ENCODE measurements around the gene GPHN. TPM values are rescaled to one million over a fixed set of nuclear protein-coding genes. Genes with fewer than 3 reads are reported as not detected.
"Not testable (repeated sequence)": the region's sequence is repeated elsewhere in the genome, so short reads cannot be mapped to it uniquely, and the experiment has no call there.

Gene GPHN
- polyA plus RNA-seq, 2 of the 4 experiments (the other 2 are of a cell fraction), result 12.7 to 15.5 TPM

DNA sequence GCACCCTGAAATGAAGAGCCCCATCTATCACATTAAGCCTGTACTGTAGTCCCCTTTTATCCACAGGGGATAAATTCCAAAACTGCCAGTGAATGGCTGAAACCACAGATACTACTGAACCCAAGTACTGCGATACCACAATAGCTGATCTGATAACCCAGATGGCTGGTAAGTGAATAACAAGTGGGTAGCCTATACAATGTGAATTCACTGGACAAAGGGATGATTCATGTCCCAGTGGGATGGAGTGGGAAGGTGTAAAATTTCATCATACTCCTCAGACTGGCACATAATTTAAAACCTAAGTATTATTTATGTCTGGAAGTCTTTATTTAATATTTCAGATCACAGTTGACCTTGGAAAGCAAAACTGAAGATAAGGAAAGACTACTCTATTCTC lies 201.3 kb downstream of the GPHN start (continued):
- TF ChIP-seq, protein P1, sequence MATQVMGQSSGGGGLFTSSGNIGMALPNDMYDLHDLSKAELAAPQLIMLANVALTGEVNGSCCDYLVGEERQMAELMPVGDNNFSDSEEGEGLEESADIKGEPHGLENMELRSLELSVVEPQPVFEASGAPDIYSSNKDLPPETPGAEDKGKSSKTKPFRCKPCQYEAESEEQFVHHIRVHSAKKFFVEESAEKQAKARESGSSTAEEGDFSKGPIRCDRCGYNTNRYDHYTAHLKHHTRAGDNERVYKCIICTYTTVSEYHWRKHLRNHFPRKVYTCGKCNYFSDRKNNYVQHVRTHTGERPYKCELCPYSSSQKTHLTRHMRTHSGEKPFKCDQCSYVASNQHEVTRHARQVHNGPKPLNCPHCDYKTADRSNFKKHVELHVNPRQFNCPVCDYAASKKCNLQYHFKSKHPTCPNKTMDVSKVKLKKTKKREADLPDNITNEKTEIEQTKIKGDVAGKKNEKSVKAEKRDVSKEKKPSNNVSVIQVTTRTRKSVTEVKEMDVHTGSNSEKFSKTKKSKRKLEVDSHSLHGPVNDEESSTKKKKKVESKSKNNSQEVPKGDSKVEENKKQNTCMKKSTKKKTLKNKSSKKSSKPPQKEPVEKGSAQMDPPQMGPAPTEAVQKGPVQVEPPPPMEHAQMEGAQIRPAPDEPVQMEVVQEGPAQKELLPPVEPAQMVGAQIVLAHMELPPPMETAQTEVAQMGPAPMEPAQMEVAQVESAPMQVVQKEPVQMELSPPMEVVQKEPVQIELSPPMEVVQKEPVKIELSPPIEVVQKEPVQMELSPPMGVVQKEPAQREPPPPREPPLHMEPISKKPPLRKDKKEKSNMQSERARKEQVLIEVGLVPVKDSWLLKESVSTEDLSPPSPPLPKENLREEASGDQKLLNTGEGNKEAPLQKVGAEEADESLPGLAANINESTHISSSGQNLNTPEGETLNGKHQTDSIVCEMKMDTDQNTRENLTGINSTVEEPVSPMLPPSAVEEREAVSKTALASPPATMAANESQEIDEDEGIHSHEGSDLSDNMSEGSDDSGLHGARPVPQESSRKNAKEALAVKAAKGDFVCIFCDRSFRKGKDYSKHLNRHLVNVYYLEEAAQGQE (IDR thresholded peaks at IDR 0.05), result no peak
- TF ChIP-seq HOXA7 (CRISPR knock-in tag; IDR thresholded peaks at IDR 0.05), result no peak

GRCh38 chr14:66714291-66714690 lies 206.3 kb downstream of the GPHN start:
- CTCF ChIA-PET; H3K27ac ChIP-seq; H3K4me1 ChIP-seq; H3K4me2 ChIP-seq; ATAC-seq; H3K9me3 ChIP-seq; DNase-seq (ENCODE audit: low read depth in 1 of 2, low spot score in 1 of 2); POLR2A ChIA-PET; H3K4me3 ChIP-seq; FAIRE-seq: not testable (repeated sequence)
- 58% methylated on average over 4 of the region's 4 CpGs for WGBS (ENCODE audit: missing lambda C conversion rate)

GRCh38 chr14:66715313-66715712 lies 207.4 kb downstream of the GPHN start:
- H3K9me3 ChIP-seq; CTCF ChIA-PET; POLR2A ChIA-PET; ATAC-seq; H3K4me2 ChIP-seq; H3K27ac ChIP-seq; FAIRE-seq; H3K4me1 ChIP-seq; H3K4me3 ChIP-seq; DNase-seq (ENCODE audit: low read depth in 1 of 2, low spot score in 1 of 2): not testable (repeated sequence)
- WGBS (ENCODE audit: missing lambda C conversion rate), result 79% methylated on average over 2 of the region's 2 CpGs

- ChIA-PET CTCF (interaction anchor here (0.8 kb wide), 1 partner anchor 9 kb away, joined by 3 read pairs; no protein-coding TSS in a partner anchor), POLR2A (no interaction called here)
- H3K27ac ChIP-seq, result no peak overlapping the region
- no peaks in the 10 kb centered on the region for H3K4me1 ChIP-seq
- FAIRE-seq (no peak), DNase-seq (ENCODE audit: low read depth in 1 of 2, low spot score in 1 of 2) (no peak), ATAC-seq (no peak)
- TF ChIP-seq ZNF302 (CRISPR knock-in tag; IDR thresholded peaks at IDR 0.05) (no peak), ELK1 (IDR thresholded peaks at IDR 0.05; ENCODE audit: low read depth, low read length) (no peak), EHMT2 (IDR thresholded peaks at IDR 0.05; ENCODE audit: low read depth) (no peak), JUNB (IDR thresholded peaks at IDR 0.05) (no peak), E2F6 (IDR thresholded peaks at IDR 0.05; ENCODE audit: borderline replicate concordance, low read depth) (no peak), HDAC2 (IDR thresholded peaks at IDR 0.05) (no peak), SMC3 (IDR thresholded peaks at IDR 0.05) (no peak), ZC3H11A (IDR thresholded peaks at IDR 0.05) (no peak), RNF2 (IDR thresholded peaks at IDR 0.05; ENCODE audit: borderline replicate concordance, low read depth) (no peak), JUN (IDR thresholded peaks at IDR 0.05) (no peak), RCOR1 (IDR thresholded peaks at IDR 0.05; ENCODE audit: low read depth, low read length) (no peak)
- no peak overlapping the region for H3K4me3 ChIP-seq
- H3K4me2 ChIP-seq, result no peak overlapping the region
- no peaks in the 10 kb centered on the region for H3K9me3 ChIP-seq
Observed at GRCh38 chr14:66716227-66716626, 208.3 kb downstream of the GPHN start.

Data from A549 (cell line).